Hepatocyte (in vitro differentiated cells): Measurements from ENCODE around the gene GRK2. TPM values are rescaled to one million over a fixed set of nuclear protein-coding genes. Genes with fewer than 3 reads are reported as not detected.

ENCODE experiments used
- DNase-seq: peaks from one replicate; pipeline ENCODE4 v3.0.0-alpha.2; 2016; ENCODE audit warnings: low spot score
- H2AFZ ChIP-seq: fragments of 200-600 bp; sonication (generic); 2 replicates; pipeline ENCODE4 v1.6.0; 2016; ENCODE audit warnings: antibody characterized with exemption, mild to moderate bottlenecking
- H3K27ac ChIP-seq: fragments of 200-600 bp; sonication (generic); 2 replicates; pipeline ENCODE4 v1.5.1; 2016; ENCODE audit warnings: mild to moderate bottlenecking
- H3K27me3 ChIP-seq: fragments of 200-600 bp; sonication (generic); 2 replicates; pipeline ENCODE4 v1.6.1; 2016
- H3K36me3 ChIP-seq: fragments of 200-600 bp; sonication (generic); replicated peaks from 2 replicates; pipeline ENCODE4 v1.5.1; 2016; ENCODE audit warnings: low read depth; ENCODE audit not compliant: insufficient read depth
- H3K4me1 ChIP-seq: fragments of 200-600 bp; sonication (generic); 2 replicates; pipeline ENCODE4 v1.5.1; 2016; ENCODE audit warnings: mild to moderate bottlenecking, moderate library complexity; ENCODE audit not compliant: insufficient read depth
- H3K4me2 ChIP-seq: fragments of 200-600 bp; sonication (generic); 2 replicates; pipeline ENCODE4 v1.6.0; 2016
- H3K4me3 ChIP-seq: fragments of 200-600 bp; sonication (generic); 2 replicates; pipeline ENCODE4 v1.5.1; 2016; ENCODE audit warnings: mild to moderate bottlenecking
- H3K79me2 ChIP-seq: fragments of 200-600 bp; sonication (generic); 2 replicates; pipeline ENCODE4 v1.6.0; 2017; ENCODE audit warnings: mild to moderate bottlenecking
- H3K9me2 ChIP-seq: fragments of 200-600 bp; sonication (generic); replicated peaks from 2 replicates; pipeline ENCODE4 v1.6.0; 2017; ENCODE audit warnings: mild to moderate bottlenecking; ENCODE audit not compliant: insufficient read depth
- H3K9me3 ChIP-seq: fragments of 200-600 bp; sonication (generic); 2 replicates; pipeline ENCODE4 v1.5.1; 2016; ENCODE audit warnings: low read depth, mild to moderate bottlenecking
- H4K20me1 ChIP-seq: fragments of 200-600 bp; sonication (generic); 2 replicates; pipeline ENCODE4 v1.6.0; 2016; ENCODE audit warnings: mild to moderate bottlenecking; ENCODE audit not compliant: insufficient read depth, poor library complexity, severe bottlenecking
- CTCF ChIP-seq: fragments of 200-600 bp; sonication (generic); IDR thresholded peaks from 2 replicates; pipeline ENCODE4 v1.5.1; 2016; ENCODE audit warnings: antibody characterized with exemption, mild to moderate bottlenecking; ENCODE audit not compliant: poor library complexity
- EZH2 ChIP-seq: fragments of 200-600 bp; sonication (generic); IDR thresholded peaks from 2 replicates; pipeline ENCODE4 v1.6.1; 2016; ENCODE audit warnings: antibody characterized with exemption, mild to moderate bottlenecking, borderline replicate concordance
- EZH2phosphoT487 ChIP-seq: fragments of 200-600 bp; sonication (generic); IDR thresholded peaks from one replicate; pipeline ENCODE4 v1.6.1; 2018; ENCODE audit warnings: antibody characterized with exemption, mild to moderate bottlenecking, low read depth, moderate library complexity; ENCODE audit not compliant: unreplicated experiment, severe bottlenecking
- WGBS: methylation state at CpG from one replicate; pipeline ENCODE4 v1.1.6; 2016; ENCODE audit warnings: low lambda C conversion rate; ENCODE audit errors: missing lambda C conversion rate; 5-methylcytosine and 5-hydroxymethylcytosine counted together
- polyA plus RNA-seq: library from polyadenylated mRNA; unstranded; fragments of >200 nt; fragmentation: Nextera tagmentation; extraction: Ambion mirVana; gene quantifications from 2 replicates; pipeline ENCODE4 v1.2.1, GENCODE V29; 2016
- total RNA-seq: library from RNA; depleted of rRNA; stranded (reverse); fragments of >200 nt; gene quantifications from 2 replicates; pipeline ENCODE4 v1.2.3, GENCODE V29; 2014

The GRK2 gene
- total and polyA plus RNA-seq, 2 experiments from 2014 or later, result 41.4 to 59.6 TPM

DNA sequence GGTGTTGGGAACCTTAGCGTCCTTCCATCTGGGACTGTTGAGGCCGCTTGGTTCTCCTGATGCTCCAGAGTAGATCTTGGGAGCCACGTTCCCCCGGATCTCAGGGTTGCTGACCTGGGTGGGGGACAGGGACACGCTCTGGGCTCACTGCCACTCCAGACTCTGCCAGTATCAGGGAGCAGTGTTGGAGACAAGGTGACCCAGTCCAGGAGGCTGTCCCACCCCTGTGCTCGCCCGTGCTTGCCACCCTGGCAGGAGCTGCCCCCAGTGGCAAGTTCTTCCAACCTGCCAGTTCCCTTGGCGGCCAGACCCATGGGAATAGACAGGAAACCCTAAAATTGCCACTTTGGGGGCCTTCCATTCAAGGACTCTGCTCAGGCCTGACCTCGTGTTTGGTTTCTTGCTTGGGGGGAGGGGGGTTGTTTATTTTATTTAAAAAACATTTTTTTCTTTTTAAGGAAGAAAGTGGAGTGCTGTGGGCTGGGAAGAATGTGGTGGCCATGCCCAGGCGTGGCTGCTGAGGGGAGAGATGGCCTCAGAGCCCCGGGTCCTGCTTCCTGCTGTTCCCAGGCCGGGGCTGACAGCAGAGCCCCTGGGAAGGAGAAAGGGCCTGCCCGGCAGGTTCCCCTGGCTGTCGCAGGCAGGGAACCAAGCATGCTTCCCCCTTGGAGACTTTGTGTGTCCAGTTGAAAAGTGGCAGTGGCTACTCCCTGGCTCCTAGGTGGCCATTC is 7.2 kb downstream of the GRK2 start:
- Histone ChIP-seq H2AFZ (no peak overlapping the region), H3K79me2 (peaks cover 94% of the 10 kb centered on the region), H4K20me1 (peaks cover 58% of the 10 kb centered on the region), H3K9me3 (no peaks in the 10 kb centered on the region), H3K36me3 (no peaks in the 10 kb centered on the region), H3K4me1 (peaks cover 15% of the 10 kb centered on the region), H3K4me3 (no peak overlapping the region), H3K27me3 (no peaks in the 10 kb centered on the region), H3K4me2 (no peak overlapping the region), H3K27ac (no peak overlapping the region), H3K9me2 (no peaks in the 10 kb centered on the region)
- TF ChIP-seq EZH2, result no peak
- no peak for TF ChIP-seq CTCF
- DNase-seq, result no peak
- WGBS, result 86% methylated on average over 14 of the region's 14 CpGs

GRCh38 chr11:67274768-67275605 is 8.7 kb downstream of the GRK2 start:
- no peaks in the 10 kb centered on the region for H3K27me3 ChIP-seq
- no peak for DNase-seq
- no peaks in the 10 kb centered on the region for H3K9me2 ChIP-seq
- H3K4me2 ChIP-seq, result no peak overlapping the region
- no peaks in the 10 kb centered on the region for H3K36me3 ChIP-seq
- peaks cover 7% of the 10 kb centered on the region for H3K4me1 ChIP-seq
- H3K9me3 ChIP-seq, result no peaks in the 10 kb centered on the region
- H2AFZ ChIP-seq, result no peak overlapping the region
- no peak for TF ChIP-seq EZH2phosphoT487
- H3K4me3 ChIP-seq, result no peak overlapping the region
- H3K79me2 ChIP-seq, result peaks cover 79% of the 10 kb centered on the region
- H3K27ac ChIP-seq, result no peak overlapping the region
- WGBS, result 93% methylated on average over 32 of the region's 35 CpGs
- H4K20me1 ChIP-seq, result peaks cover 45% of the 10 kb centered on the region

DNA sequence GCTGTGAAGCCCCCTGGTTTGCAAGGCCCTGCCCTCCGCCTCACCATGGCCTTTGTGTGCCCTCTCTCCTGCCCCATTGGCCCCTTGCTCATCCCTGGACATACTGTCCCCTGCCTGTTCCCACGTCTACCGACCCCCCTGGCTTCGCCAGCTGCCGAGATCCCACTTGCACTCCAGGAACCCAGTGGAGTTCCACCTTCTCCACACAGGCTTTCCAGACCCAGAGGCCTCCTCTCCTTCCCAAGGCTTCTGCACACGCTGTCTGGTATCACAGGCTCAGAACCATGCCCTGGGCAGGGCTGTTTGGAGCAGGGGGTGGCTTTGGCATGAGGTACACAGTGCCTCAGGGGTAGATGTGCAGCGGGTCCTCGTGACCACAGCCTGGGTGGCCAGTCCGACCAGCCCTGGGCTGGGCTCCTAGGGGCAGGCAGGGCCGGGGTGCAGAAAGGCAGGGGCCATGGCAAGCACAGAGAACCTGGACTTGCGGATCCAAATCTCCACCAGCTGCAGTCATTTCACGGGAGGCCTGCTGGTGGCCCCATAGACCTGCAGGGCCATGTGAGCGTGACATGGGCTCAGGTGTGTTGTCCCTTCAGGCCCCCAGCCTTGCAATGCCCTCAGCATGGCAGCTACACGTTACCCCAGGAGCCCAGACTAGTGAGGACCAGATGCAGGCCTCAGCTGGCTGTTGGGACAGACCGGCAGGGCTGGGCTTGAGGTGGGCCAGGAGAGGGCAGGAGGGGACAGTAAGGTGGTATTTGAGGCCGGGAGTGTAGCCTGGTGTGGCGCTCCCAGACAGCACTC is 9.5 kb downstream of the GRK2 start:
- no peaks in the 10 kb centered on the region for H3K36me3 ChIP-seq
- no peak overlapping the region for H2AFZ ChIP-seq
- H3K27ac ChIP-seq, result no peak overlapping the region
- no peak for TF ChIP-seq CTCF
- TF ChIP-seq EZH2, result no peak
- no peak for TF ChIP-seq EZH2phosphoT487
- H4K20me1 ChIP-seq, result peaks cover 38% of the 10 kb centered on the region
- H3K79me2 ChIP-seq, result peaks cover 71% of the 10 kb centered on the region
- WGBS, result 96% methylated on average over 17 of the region's 17 CpGs
- no peaks in the 10 kb centered on the region for H3K27me3 ChIP-seq
- no peak overlapping the region for H3K4me3 ChIP-seq
- H3K9me3 ChIP-seq, result no peaks in the 10 kb centered on the region
- no peaks in the 10 kb centered on the region for H3K9me2 ChIP-seq
- no peak for DNase-seq
- no peak overlapping the region for H3K4me2 ChIP-seq
- no peaks in the 10 kb centered on the region for H3K4me1 ChIP-seq
